ENCODE results near the gene KRTAP10-9.

GRCh38 chr21:44626262-44626661 lies 631 bp upstream of the KRTAP10-9 start:
- TF ChIP-seq POLR2AphosphoS5 (IDR thresholded peaks at IDR 0.05; ENCODE audit: low read depth, low read length) (no peak), TAF1 (IDR thresholded peaks at IDR 0.05; ENCODE audit: borderline replicate concordance, insufficient read depth, low read length) (no peak), SIN3A (IDR thresholded peaks at IDR 0.05; ENCODE audit: borderline replicate concordance, insufficient read depth, low read length) (no peak), FOXP2 (optimal IDR thresholded peaks at IDR 0.05; ENCODE audit: borderline replicate concordance, extremely low read depth, extremely low read length, insufficient read depth) (no peak)
- TF ChIP-seq, protein P1, sequence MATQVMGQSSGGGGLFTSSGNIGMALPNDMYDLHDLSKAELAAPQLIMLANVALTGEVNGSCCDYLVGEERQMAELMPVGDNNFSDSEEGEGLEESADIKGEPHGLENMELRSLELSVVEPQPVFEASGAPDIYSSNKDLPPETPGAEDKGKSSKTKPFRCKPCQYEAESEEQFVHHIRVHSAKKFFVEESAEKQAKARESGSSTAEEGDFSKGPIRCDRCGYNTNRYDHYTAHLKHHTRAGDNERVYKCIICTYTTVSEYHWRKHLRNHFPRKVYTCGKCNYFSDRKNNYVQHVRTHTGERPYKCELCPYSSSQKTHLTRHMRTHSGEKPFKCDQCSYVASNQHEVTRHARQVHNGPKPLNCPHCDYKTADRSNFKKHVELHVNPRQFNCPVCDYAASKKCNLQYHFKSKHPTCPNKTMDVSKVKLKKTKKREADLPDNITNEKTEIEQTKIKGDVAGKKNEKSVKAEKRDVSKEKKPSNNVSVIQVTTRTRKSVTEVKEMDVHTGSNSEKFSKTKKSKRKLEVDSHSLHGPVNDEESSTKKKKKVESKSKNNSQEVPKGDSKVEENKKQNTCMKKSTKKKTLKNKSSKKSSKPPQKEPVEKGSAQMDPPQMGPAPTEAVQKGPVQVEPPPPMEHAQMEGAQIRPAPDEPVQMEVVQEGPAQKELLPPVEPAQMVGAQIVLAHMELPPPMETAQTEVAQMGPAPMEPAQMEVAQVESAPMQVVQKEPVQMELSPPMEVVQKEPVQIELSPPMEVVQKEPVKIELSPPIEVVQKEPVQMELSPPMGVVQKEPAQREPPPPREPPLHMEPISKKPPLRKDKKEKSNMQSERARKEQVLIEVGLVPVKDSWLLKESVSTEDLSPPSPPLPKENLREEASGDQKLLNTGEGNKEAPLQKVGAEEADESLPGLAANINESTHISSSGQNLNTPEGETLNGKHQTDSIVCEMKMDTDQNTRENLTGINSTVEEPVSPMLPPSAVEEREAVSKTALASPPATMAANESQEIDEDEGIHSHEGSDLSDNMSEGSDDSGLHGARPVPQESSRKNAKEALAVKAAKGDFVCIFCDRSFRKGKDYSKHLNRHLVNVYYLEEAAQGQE (IDR thresholded peaks at IDR 0.05; ENCODE audit: insufficient read depth in 1 of 2, low read depth in 2 of 2, low read length in 2 of 2) = no peak
